ENCODE data around the gene CP.

CP gene

DNA sequence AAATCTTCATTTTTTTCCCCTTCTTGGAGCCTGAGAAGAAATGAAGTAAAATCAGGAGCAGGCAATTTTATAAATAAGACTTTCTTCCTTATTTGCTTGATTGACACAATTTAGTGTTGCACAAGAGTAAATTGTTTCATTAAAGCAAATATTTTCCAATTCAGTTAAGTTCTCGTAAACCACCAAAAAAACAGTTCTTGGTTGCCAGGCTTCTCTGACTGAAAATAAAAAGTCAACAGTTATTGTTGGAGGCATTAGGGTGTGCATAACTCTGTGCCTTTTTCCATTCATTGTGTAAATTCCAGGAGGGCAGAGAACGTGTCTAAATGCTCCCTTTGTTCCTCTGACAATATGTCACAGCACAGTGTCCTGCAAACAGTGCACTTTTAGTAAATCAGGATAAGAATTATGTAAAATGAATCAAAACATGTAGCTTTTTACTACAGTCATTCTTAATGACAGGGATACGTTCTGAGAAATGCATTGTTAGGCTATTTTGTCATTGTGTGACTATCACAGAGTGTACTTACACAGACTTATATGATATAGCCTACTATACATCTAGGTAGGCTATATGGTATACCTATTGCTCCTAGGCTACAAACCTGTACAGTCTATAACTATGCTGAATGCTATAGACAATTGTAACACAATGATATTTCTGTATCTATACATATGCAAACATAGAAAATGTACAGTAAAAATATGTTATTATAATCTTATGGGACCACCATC, at the start of gene CP:
CP (minus strand) TSS at position 47 of the 735 bp plus-strand sequence; CDS start at position 10, 37 bp downstream.
- Histone ChIP-seq H3K27me3 (ENCODE audit: control insufficient read depth in 1 of 2, insufficient read depth in 2 of 2, low read length in 2 of 2) (no peaks in the 10 kb centered on the region), H3K9me3 (ENCODE audit: low read length) (no peaks in the 10 kb centered on the region), H3K9ac (ENCODE audit: low read length) (no peak within 1 kb of the TSS), H3K4me3 (ENCODE audit: low read depth in 1 of 2, low read length in 2 of 2) (no peak within 1 kb of the TSS), H3K4me1 (ENCODE audit: insufficient read depth, low read length) (no peaks in the 10 kb centered on the region), H3K27ac (ENCODE audit: low read depth, low read length) (no peak within 1 kb of the TSS), H3K36me3 (ENCODE audit: insufficient read depth, low read length) (no peaks in the 10 kb centered on the region)

GRCh38 chr3:149270180-149270579, 48.6 kb upstream of the CP start:
- no peaks in the 10 kb centered on the region for H3K36me3 ChIP-seq (ENCODE audit: insufficient read depth, low read length)
- no peak overlapping the region for H3K27ac ChIP-seq (ENCODE audit: low read depth, low read length)
- H3K9ac ChIP-seq (ENCODE audit: low read length), result no peak overlapping the region
- no peak overlapping the region for H3K4me3 ChIP-seq (ENCODE audit: low read depth in 1 of 2, low read length in 2 of 2)
- H3K27me3 ChIP-seq (ENCODE audit: control insufficient read depth in 1 of 2, insufficient read depth in 2 of 2, low read length in 2 of 2), result no peaks in the 10 kb centered on the region
- H3K4me1 ChIP-seq (ENCODE audit: insufficient read depth, low read length), result peaks cover 14% of the 10 kb centered on the region
- H3K9me3 ChIP-seq (ENCODE audit: low read length), result no peaks in the 10 kb centered on the region

DNA sequence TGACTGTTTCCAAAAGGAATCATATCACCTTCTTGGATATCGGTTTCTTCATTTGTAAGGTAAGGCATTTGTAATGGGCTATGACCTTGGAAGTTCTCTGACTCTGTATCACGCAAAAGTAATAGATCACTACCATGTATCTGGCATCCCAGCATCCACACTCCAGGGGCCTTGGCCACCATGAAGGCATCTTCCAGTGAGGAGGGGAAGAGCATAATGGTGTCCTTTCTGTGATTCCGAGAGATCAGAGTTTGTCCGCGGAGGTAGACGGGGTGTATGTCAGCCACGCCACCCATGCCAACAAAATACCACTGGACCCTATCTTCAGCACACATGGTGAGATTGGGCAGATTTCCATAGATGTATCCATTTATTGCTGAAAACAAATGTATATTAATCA, 48.1 kb upstream of the CP start:
- H3K4me3 ChIP-seq (ENCODE audit: low read depth in 1 of 2, low read length in 2 of 2), result no peak overlapping the region

DNA sequence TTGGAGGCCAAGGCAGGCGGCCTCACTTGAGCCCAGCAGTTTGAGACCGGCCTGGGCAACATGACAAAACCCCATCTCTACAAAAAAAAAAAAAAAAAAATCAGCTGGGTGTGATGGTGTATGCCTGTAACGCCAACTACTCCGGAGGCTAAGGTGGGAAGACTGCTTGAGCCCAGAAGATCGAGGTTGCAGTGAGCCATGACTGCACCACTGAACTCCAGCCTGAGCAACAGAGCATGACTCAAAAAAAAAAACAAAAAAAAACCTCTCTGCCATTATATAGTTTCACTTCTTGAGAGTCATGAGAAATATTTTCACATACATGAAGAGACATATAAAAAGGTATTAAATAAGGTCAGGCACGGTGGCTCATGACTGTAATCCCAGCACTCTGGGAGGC, 45.9 kb upstream of the CP start:
- H3K4me3 ChIP-seq (ENCODE audit: low read depth in 1 of 2, low read length in 2 of 2), result no peak overlapping the region
- no peaks in the 10 kb centered on the region for H3K27me3 ChIP-seq (ENCODE audit: control insufficient read depth in 1 of 2, insufficient read depth in 2 of 2, low read length in 2 of 2)
- no peak overlapping the region for H3K27ac ChIP-seq (ENCODE audit: low read depth, low read length)
- no peaks in the 10 kb centered on the region for H3K9me3 ChIP-seq (ENCODE audit: low read length)
- H3K4me1 ChIP-seq (ENCODE audit: insufficient read depth, low read length), result no peaks in the 10 kb centered on the region
- no peak overlapping the region for H3K9ac ChIP-seq (ENCODE audit: low read length)
- no peaks in the 10 kb centered on the region for H3K36me3 ChIP-seq (ENCODE audit: insufficient read depth, low read length)

More for the DNA sequence above, 48.1 kb upstream of the CP start:
- no peak overlapping the region for H3K27ac ChIP-seq (ENCODE audit: low read depth, low read length)
- H3K27me3 ChIP-seq (ENCODE audit: control insufficient read depth in 1 of 2, insufficient read depth in 2 of 2, low read length in 2 of 2), result no peaks in the 10 kb centered on the region
- no peaks in the 10 kb centered on the region for H3K9me3 ChIP-seq (ENCODE audit: low read length)
- no peak overlapping the region for H3K9ac ChIP-seq (ENCODE audit: low read length)
- peaks cover 14% of the 10 kb centered on the region for H3K4me1 ChIP-seq (ENCODE audit: insufficient read depth, low read length)
- no peaks in the 10 kb centered on the region for H3K36me3 ChIP-seq (ENCODE audit: insufficient read depth, low read length)

- H3K4me1 ChIP-seq (ENCODE audit: insufficient read depth, low read length), result no peaks in the 10 kb centered on the region
- H3K9ac ChIP-seq (ENCODE audit: low read length), result no peak overlapping the region
- H3K27me3 ChIP-seq (ENCODE audit: control insufficient read depth in 1 of 2, insufficient read depth in 2 of 2, low read length in 2 of 2), result no peaks in the 10 kb centered on the region
- no peaks in the 10 kb centered on the region for H3K9me3 ChIP-seq (ENCODE audit: low read length)
- no peak overlapping the region for H3K27ac ChIP-seq (ENCODE audit: low read depth, low read length)
- no peak overlapping the region for H3K4me3 ChIP-seq (ENCODE audit: low read depth in 1 of 2, low read length in 2 of 2)
- H3K36me3 ChIP-seq (ENCODE audit: insufficient read depth, low read length), result no peaks in the 10 kb centered on the region
These were observed 45.1 kb upstream of the CP start for GRCh38 chr3:149266736-149267135.

DNA sequence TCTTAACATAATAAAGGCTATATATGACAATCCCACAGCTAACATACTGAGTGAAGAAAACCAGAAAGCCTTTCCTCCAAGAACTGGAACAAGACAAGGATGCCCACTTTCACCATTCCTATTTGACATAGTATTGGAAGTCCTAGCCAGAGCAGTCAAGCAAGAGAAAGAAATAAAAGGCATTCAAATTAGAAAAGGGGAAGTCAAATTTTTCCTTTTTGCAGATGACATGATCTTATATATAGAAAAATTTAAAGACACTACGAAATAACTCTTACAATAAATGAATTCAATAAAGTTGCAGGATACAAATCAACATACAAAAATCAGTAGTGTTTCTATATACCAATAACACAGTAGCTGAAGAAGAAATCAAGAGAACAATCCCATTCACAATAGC, 42.2 kb upstream of the CP start:
- no peaks in the 10 kb centered on the region for H3K9me3 ChIP-seq (ENCODE audit: low read length)
- no peak overlapping the region for H3K9ac ChIP-seq (ENCODE audit: low read length)
- no peak overlapping the region for H3K4me3 ChIP-seq (ENCODE audit: low read depth in 1 of 2, low read length in 2 of 2)
- H3K27me3 ChIP-seq (ENCODE audit: control insufficient read depth in 1 of 2, insufficient read depth in 2 of 2, low read length in 2 of 2), result no peaks in the 10 kb centered on the region
- H3K27ac ChIP-seq (ENCODE audit: low read depth, low read length), result no peak overlapping the region
- H3K36me3 ChIP-seq (ENCODE audit: insufficient read depth, low read length), result no peaks in the 10 kb centered on the region
- H3K4me1 ChIP-seq (ENCODE audit: insufficient read depth, low read length), result no peaks in the 10 kb centered on the region

DNA sequence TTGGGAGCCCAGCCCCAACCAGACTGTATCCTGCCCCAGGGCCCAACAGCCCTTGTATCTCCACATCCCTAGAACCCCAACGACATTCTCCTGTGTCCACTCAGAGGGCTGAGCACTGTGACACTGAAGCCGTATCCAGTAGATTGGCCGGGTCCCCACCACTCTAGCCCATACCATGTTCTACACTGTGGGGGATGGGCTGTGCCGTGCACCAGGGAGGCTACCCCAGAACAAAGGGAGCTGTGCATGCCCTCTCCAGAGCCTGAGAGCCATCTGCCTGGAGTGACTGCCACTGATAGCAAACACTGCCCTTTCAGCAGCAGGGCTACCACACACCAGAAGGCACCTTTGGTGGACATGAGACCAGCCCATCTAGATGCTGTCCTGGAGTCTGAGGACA, 37.1 kb upstream of the CP start:
- Histone ChIP-seq H3K27me3 (ENCODE audit: control insufficient read depth in 1 of 2, insufficient read depth in 2 of 2, low read length in 2 of 2) (no peaks in the 10 kb centered on the region), H3K4me3 (ENCODE audit: low read depth in 1 of 2, low read length in 2 of 2) (no peak overlapping the region), H3K9ac (ENCODE audit: low read length) (no peak overlapping the region), H3K9me3 (ENCODE audit: low read length) (no peaks in the 10 kb centered on the region), H3K36me3 (ENCODE audit: insufficient read depth, low read length) (no peaks in the 10 kb centered on the region), H3K27ac (ENCODE audit: low read depth, low read length) (no peak overlapping the region), H3K4me1 (ENCODE audit: insufficient read depth, low read length) (no peaks in the 10 kb centered on the region)

- Histone ChIP-seq H3K36me3 (ENCODE audit: insufficient read depth, low read length) (no peaks in the 10 kb centered on the region), H3K4me1 (ENCODE audit: insufficient read depth, low read length) (no peaks in the 10 kb centered on the region), H3K9ac (ENCODE audit: low read length) (no peak overlapping the region), H3K27ac (ENCODE audit: low read depth, low read length) (no peak overlapping the region), H3K9me3 (ENCODE audit: low read length) (no peaks in the 10 kb centered on the region), H3K4me3 (ENCODE audit: low read depth in 1 of 2, low read length in 2 of 2) (no peak overlapping the region), H3K27me3 (ENCODE audit: control insufficient read depth in 1 of 2, insufficient read depth in 2 of 2, low read length in 2 of 2) (no peaks in the 10 kb centered on the region)
These were observed 36.7 kb upstream of the CP start for GRCh38 chr3:149258298-149258697.

DNA sequence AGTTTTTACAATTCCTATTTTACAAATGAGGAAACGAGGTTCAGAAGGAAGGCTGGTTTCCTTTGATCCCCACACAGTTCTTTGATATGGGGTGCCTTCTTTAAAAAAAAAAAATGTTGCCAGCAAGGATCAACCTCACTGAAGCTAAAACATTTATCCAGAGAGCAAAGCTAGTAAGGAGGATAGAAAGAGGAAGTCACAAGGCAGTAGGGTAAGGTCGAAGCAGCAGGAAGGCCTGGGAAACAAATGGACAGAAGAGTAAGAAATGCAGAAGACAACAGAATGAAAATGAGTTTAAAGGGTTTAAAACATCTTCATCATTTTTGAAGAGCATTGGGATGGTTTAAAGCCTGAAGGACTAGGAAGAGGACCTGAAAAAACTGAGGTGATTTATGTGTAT, 30.6 kb upstream of the CP start:
- H3K27me3 ChIP-seq (ENCODE audit: control insufficient read depth in 1 of 2, insufficient read depth in 2 of 2, low read length in 2 of 2), result no peaks in the 10 kb centered on the region
- H3K4me3 ChIP-seq (ENCODE audit: low read depth in 1 of 2, low read length in 2 of 2), result no peak overlapping the region
- no peak overlapping the region for H3K9ac ChIP-seq (ENCODE audit: low read length)
- peaks cover 8% of the 10 kb centered on the region for H3K4me1 ChIP-seq (ENCODE audit: insufficient read depth, low read length)
- H3K9me3 ChIP-seq (ENCODE audit: low read length), result no peaks in the 10 kb centered on the region
- no peak overlapping the region for H3K27ac ChIP-seq (ENCODE audit: low read depth, low read length)
- H3K36me3 ChIP-seq (ENCODE audit: insufficient read depth, low read length), result no peaks in the 10 kb centered on the region

GRCh38 chr3:149251186-149251585, 29.6 kb upstream of the CP start:
- Histone ChIP-seq H3K4me3 (ENCODE audit: low read depth in 1 of 2, low read length in 2 of 2) (no peak overlapping the region), H3K27ac (ENCODE audit: low read depth, low read length) (no peak overlapping the region), H3K27me3 (ENCODE audit: control insufficient read depth in 1 of 2, insufficient read depth in 2 of 2, low read length in 2 of 2) (no peaks in the 10 kb centered on the region), H3K9ac (ENCODE audit: low read length) (no peak overlapping the region), H3K36me3 (ENCODE audit: insufficient read depth, low read length) (no peaks in the 10 kb centered on the region), H3K9me3 (ENCODE audit: low read length) (no peaks in the 10 kb centered on the region), H3K4me1 (ENCODE audit: insufficient read depth, low read length) (peaks cover 19% of the 10 kb centered on the region)

DNA sequence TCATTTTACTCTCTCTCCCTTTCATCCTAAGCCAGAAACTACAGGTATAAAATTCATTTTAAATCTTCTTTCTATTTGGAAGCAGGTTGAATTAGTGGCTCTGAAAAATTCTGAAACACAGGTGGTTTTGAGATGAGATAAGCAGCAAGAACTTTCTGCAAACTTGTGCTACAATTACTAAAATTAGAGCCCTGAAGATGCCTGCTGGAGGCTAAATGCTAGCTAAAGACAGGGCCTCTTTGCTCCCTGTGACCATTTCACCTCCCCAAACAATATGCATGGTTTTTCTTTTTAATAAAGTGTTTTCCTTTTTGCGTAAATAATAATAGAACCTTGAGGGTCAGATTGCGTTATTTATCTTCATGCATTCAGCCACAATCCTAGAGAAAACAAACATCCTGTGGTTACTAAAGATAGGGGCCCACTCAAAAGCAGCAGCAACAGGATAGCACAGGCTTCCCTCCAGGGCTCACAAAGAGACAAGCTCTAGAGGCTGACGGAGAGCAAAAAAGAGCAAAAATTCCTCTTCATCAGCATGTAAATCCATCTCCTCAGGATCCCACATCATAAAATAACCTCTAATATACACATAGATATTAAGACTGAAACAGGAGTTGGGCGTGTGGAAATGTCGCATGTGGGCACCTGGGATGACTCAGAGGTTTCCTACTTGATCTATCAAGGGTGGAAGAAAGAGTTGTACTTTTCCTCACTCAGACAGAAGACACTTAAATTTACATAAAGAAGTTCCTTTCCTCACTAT, 26.5 kb upstream of the CP start:
- no peaks in the 10 kb centered on the region for H3K9me3 ChIP-seq (ENCODE audit: low read length)
- H3K4me3 ChIP-seq (ENCODE audit: low read depth in 1 of 2, low read length in 2 of 2), result no peak overlapping the region
- H3K36me3 ChIP-seq (ENCODE audit: insufficient read depth, low read length), result no peaks in the 10 kb centered on the region
- no peak overlapping the region for H3K27ac ChIP-seq (ENCODE audit: low read depth, low read length)
- H3K9ac ChIP-seq (ENCODE audit: low read length), result no peak overlapping the region
- H3K27me3 ChIP-seq (ENCODE audit: control insufficient read depth in 1 of 2, insufficient read depth in 2 of 2, low read length in 2 of 2), result no peaks in the 10 kb centered on the region
- H3K4me1 ChIP-seq (ENCODE audit: insufficient read depth, low read length), result peaks cover 24% of the 10 kb centered on the region
